Activated CD8-positive, alpha-beta T cell treated with anti-CD3 and anti-CD28 coated beads, Interleukin-2, amount 10 ng/mL, durations not matched to agents 7 days and 5 days (primary cell): ENCODE measurements around the gene ELMO1. TPM values are rescaled to one million over a fixed set of nuclear protein-coding genes. Genes with fewer than 3 reads are reported as not detected.

Source experiments
- ATAC-seq: fragments of 150-1000 bp; cut with Tn5 transposase; one replicate; pipeline ENCODE4 v1.10.0; 2021; ENCODE audit warnings: moderate library complexity
- CTCF ChIA-PET: fragments of 350-600 bp; sonication (Branson Sonifier 250); formaldehyde crosslinking; loops from one replicate; lab custom pipeline; 2021; ENCODE audit warnings: antibody characterized with exemption; lab: Charles Lee
- POLR2A ChIA-PET: fragments of 350-600 bp; sonication (Branson Sonifier 250); formaldehyde crosslinking; loops from one replicate; lab custom pipeline; 2021; ENCODE audit warnings: antibody characterized with exemption; lab: Charles Lee
- DNase-seq: peaks from one replicate; pipeline ENCODE4 v3.0.0-alpha.2; 2020
- H3K27ac Mint-ChIP-seq: one replicate; pipeline ENCODE4 v1.8.0; 2021; ENCODE audit warnings: mild to moderate bottlenecking, mixed read lengths
- H3K27me3 Mint-ChIP-seq: one replicate; pipeline ENCODE4 v1.8.0; 2021; ENCODE audit warnings: low read depth, mixed read lengths
- H3K36me3 Mint-ChIP-seq: one replicate; pipeline ENCODE4 v1.8.0; 2021; ENCODE audit warnings: low read depth, mixed read lengths
- H3K4me1 Mint-ChIP-seq: one replicate; pipeline ENCODE4 v1.8.0; 2021; ENCODE audit warnings: low read depth, mixed read lengths
- H3K4me3 Mint-ChIP-seq: one replicate; pipeline ENCODE4 v1.8.0; 2021; ENCODE audit warnings: mild to moderate bottlenecking, mixed read lengths
- H3K9me3 Mint-ChIP-seq: one replicate; pipeline ENCODE4 v1.8.0; 2022; ENCODE audit warnings: mixed read lengths; ENCODE audit not compliant: insufficient read depth
- total RNA-seq, 2 experiments: library from RNA; stranded (reverse); gene quantifications; one replicate each; pipeline ENCODE4 v1.2.3, GENCODE V29; 2021

Gene ELMO1
- total RNA-seq, 2 experiments from 2014 or later: 64.0 to 68.5 TPM

- peaks cover 54% of the 10 kb centered on the region for H3K36me3 Mint-ChIP-seq
- H3K27ac Mint-ChIP-seq: no peak overlapping the region
- ATAC-seq (no peak), DNase-seq (no peak)
- H3K4me1 Mint-ChIP-seq: peaks cover 49% of the 10 kb centered on the region
- H3K27me3 Mint-ChIP-seq: no peaks in the 10 kb centered on the region
- POLR2A ChIA-PET: no interaction called here
- H3K9me3 Mint-ChIP-seq: peaks cover 2% of the 10 kb centered on the region
- H3K4me3 Mint-ChIP-seq: no peak overlapping the region
- CTCF ChIA-PET: interaction anchor here (1.4 to 1.5 kb wide), 2 partner anchors 24 to 503 kb away, joined by 3 to 4 read pairs; no protein-coding TSS in a partner anchor
Observed at GRCh38 chr7:37174460-37174859, 274.2 kb downstream of the ELMO1 start.

GRCh38 chr7:37173670-37174069 lies 275.0 kb downstream of the ELMO1 start:
- ChIA-PET POLR2A (no interaction called here), CTCF (interaction anchor here (1.5 to 2.7 kb wide), 2 partner anchors 8 to 25 kb away, joined by 4 to 16 read pairs; no protein-coding TSS in a partner anchor)
- H3K27me3 Mint-ChIP-seq: no peaks in the 10 kb centered on the region
- H3K4me3 Mint-ChIP-seq: no peak overlapping the region
- DNase-seq (peak; percentile 39), ATAC-seq (peak; percentile 72)
- peaks cover 4% of the 10 kb centered on the region for H3K9me3 Mint-ChIP-seq
- peaks cover 55% of the 10 kb centered on the region for H3K36me3 Mint-ChIP-seq
- peak overlapping the region; percentile 72 for H3K27ac Mint-ChIP-seq
- peaks cover 49% of the 10 kb centered on the region for H3K4me1 Mint-ChIP-seq

DNA sequence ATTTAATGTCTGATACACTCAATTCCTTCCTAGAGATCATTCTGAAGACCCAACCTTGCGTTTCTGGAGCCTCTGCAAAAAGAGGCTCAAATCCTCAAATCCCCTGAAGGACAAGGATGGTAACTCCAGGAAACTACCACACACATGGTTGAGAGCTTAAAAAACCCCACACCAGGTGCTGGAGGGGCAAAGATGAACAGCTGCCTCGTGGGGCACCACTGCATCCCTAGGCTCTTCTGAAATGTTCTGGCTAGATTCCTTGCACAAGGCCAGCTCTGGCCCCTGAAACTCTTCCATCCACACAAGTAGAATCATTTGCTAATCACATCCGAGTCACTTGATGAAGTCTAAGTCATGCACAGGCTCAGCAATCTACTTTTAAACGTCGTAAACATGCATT lies 286.6 kb downstream of the ELMO1 start:
- ATAC-seq (no peak), DNase-seq (no peak)
- no peak overlapping the region for H3K4me3 Mint-ChIP-seq
- H3K9me3 Mint-ChIP-seq: no peaks in the 10 kb centered on the region
- no peaks in the 10 kb centered on the region for H3K4me1 Mint-ChIP-seq
- peaks cover 18% of the 10 kb centered on the region for H3K36me3 Mint-ChIP-seq
- no peak overlapping the region for H3K27ac Mint-ChIP-seq
- H3K27me3 Mint-ChIP-seq: no peaks in the 10 kb centered on the region
- POLR2A ChIA-PET: no interaction called here
- CTCF ChIA-PET: interaction anchor here (0.8 kb wide), 1 partner anchor 176 kb away, joined by 3 read pairs; no protein-coding TSS in a partner anchor

GRCh38 chr7:37160656-37161055 lies 288.0 kb downstream of the ELMO1 start:
- H3K27ac Mint-ChIP-seq: no peak overlapping the region
- DNase-seq (no peak), ATAC-seq (no peak)
- H3K9me3 Mint-ChIP-seq: no peaks in the 10 kb centered on the region
- peaks cover 7% of the 10 kb centered on the region for H3K4me1 Mint-ChIP-seq
- ChIA-PET CTCF (interaction anchor here (1.5 kb wide), 1 partner anchor 21 kb away, joined by 9 read pairs; no protein-coding TSS in a partner anchor), POLR2A (interaction anchor here (0.7 kb wide), 1 partner anchor 704 kb away, joined by 3 read pairs; no protein-coding TSS in a partner anchor)
- H3K27me3 Mint-ChIP-seq: no peaks in the 10 kb centered on the region
- no peak overlapping the region for H3K4me3 Mint-ChIP-seq
- H3K36me3 Mint-ChIP-seq: peaks cover 23% of the 10 kb centered on the region

- Mint-ChIP-seq H3K9me3 (no peaks in the 10 kb centered on the region), H3K27ac (no peak overlapping the region), H3K27me3 (no peaks in the 10 kb centered on the region), H3K4me1 (peaks cover 17% of the 10 kb centered on the region), H3K36me3 (peaks cover 45% of the 10 kb centered on the region), H3K4me3 (no peak overlapping the region)
- no peak for ATAC-seq
- no peak for DNase-seq
- POLR2A ChIA-PET: no interaction called here
- CTCF ChIA-PET: interaction anchor here (0.7 kb wide), 1 partner anchor 62 kb away, joined by 3 read pairs; no protein-coding TSS in a partner anchor
Observed at GRCh38 chr7:37153376-37153775, 295.3 kb downstream of the ELMO1 start.

GRCh38 chr7:37151741-37152413 lies 296.8 kb downstream of the ELMO1 start:
- peaks cover 17% of the 10 kb centered on the region for H3K4me1 Mint-ChIP-seq
- ATAC-seq (no peak), DNase-seq (no peak)
- H3K9me3 Mint-ChIP-seq: no peaks in the 10 kb centered on the region
- ChIA-PET POLR2A (no interaction called here), CTCF (interaction anchor here (1.2 kb wide), 1 partner anchor 30 kb away, joined by 4 read pairs; no protein-coding TSS in a partner anchor)
- H3K27ac Mint-ChIP-seq: no peak overlapping the region
- H3K27me3 Mint-ChIP-seq: no peaks in the 10 kb centered on the region
- no peak overlapping the region for H3K4me3 Mint-ChIP-seq
- H3K36me3 Mint-ChIP-seq: peaks cover 40% of the 10 kb centered on the region

DNA sequence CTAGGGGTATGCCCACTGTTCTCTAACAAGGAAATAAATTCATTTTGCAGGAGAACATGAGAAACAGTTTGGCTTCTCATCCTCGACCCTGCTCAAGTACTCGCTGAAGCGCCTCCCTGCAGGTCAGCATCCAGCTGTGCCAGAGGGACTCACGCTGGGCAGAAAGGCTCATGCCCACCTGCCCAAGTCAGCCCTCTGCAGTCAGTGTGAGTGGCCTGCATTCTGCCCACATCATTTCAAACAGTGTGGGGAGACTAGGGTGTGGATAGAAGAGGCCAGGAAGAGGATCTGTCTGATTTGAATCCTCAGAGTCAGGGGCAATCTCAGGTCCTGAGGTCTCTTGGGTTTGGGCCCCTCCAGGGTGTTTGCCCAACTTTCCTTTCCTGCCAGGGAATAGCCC lies 297.8 kb downstream of the ELMO1 start:
- no peak overlapping the region for H3K27ac Mint-ChIP-seq

GRCh38 chr7:37150180-37150579 lies 298.5 kb downstream of the ELMO1 start:
- no peaks in the 10 kb centered on the region for H3K9me3 Mint-ChIP-seq

More for the DNA sequence above, 297.8 kb downstream of the ELMO1 start:
- Mint-ChIP-seq H3K4me3 (no peak overlapping the region), H3K36me3 (peaks cover 32% of the 10 kb centered on the region), H3K27me3 (no peaks in the 10 kb centered on the region), H3K9me3 (no peaks in the 10 kb centered on the region), H3K4me1 (peaks cover 11% of the 10 kb centered on the region)
- POLR2A ChIA-PET: no interaction called here
- CTCF ChIA-PET: no interaction called here
- DNase-seq (no peak), ATAC-seq (no peak)

DNA sequence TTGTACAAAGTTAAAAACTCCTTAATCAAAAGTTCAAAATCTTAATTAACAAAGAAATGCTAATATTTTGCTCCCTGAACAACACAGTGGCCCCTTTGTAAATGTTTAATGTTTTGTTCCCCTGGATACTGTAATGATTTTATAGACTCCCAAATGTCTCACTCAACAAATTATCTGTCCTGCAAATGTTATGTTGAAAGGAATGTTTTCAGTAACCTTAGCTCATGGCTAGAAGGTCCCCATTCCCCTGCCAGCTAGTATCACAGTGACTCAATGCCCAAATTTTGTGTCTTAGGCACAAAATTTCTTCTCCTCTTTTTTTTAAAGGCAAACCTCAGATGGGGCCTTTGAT lies 298.9 kb downstream of the ELMO1 start:
- no peak for DNase-seq
- Mint-ChIP-seq H3K4me3 (no peak overlapping the region), H3K9me3 (no peaks in the 10 kb centered on the region), H3K27me3 (no peaks in the 10 kb centered on the region), H3K36me3 (peaks cover 27% of the 10 kb centered on the region), H3K4me1 (peaks cover 5% of the 10 kb centered on the region), H3K27ac (no peak overlapping the region)
- no peak for ATAC-seq
- ChIA-PET POLR2A (no interaction called here), CTCF (no interaction called here)

More at GRCh38 chr7:37150180-37150579, 298.5 kb downstream of the ELMO1 start:
- no peak for ATAC-seq
- H3K27me3 Mint-ChIP-seq: no peaks in the 10 kb centered on the region
- peaks cover 9% of the 10 kb centered on the region for H3K4me1 Mint-ChIP-seq
- CTCF ChIA-PET: no interaction called here
- POLR2A ChIA-PET: no interaction called here
- H3K36me3 Mint-ChIP-seq: peaks cover 30% of the 10 kb centered on the region
- H3K4me3 Mint-ChIP-seq: no peak overlapping the region
- DNase-seq: no peak
- H3K27ac Mint-ChIP-seq: no peak overlapping the region

DNA sequence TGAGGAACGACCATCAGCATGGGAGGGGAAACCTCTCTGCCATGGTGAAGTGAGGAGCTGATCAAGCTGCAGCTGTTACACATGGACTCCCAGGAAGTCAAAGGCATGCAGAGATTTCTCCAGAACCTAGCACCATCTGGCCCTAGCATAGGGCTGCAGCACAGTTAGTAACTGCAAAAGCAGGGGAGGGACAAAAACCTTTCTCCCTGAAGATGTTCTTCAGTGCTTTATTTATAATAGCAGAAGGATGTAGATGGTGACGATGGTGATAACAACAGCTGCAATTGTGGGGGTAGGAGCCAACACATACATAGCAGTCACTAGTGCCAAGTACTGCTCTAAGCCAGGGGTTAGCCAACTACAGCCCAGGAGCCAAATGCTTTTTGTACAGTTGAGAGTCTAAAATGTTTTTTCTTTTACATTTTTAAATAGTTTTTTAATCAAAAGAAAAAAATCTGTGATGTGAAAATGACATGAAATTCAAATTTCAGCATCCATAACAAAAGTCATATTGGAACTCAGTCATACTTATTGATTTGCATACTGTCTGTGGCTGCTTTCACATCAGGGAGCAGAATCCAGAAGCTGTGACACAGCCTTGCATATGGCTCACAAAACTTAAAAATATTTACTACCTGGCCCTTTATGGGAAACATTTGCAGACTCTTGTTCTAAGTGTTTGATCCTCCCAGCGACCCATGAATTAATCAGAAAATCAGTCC lies 299.5 kb downstream of the ELMO1 start:
- Mint-ChIP-seq H3K4me1 (no peaks in the 10 kb centered on the region), H3K4me3 (no peak overlapping the region), H3K9me3 (no peaks in the 10 kb centered on the region), H3K36me3 (peaks cover 23% of the 10 kb centered on the region), H3K27ac (no peak overlapping the region), H3K27me3 (no peaks in the 10 kb centered on the region)
- ATAC-seq: no peak
- ChIA-PET CTCF (interaction anchor here (0.9 kb wide), 1 partner anchor 33 kb away, joined by 4 read pairs; no protein-coding TSS in a partner anchor), POLR2A (no interaction called here)
- DNase-seq: no peak

GRCh38 chr7:37145682-37146081 lies 303.0 kb downstream of the ELMO1 start:
- Mint-ChIP-seq H3K36me3 (peaks cover 15% of the 10 kb centered on the region), H3K4me3 (no peak overlapping the region), H3K4me1 (no peaks in the 10 kb centered on the region), H3K27me3 (no peaks in the 10 kb centered on the region), H3K27ac (no peak overlapping the region), H3K9me3 (peaks cover 3% of the 10 kb centered on the region)
- ATAC-seq (no peak), DNase-seq (no peak)
- ChIA-PET POLR2A (no interaction called here), CTCF (interaction anchor here (0.6 to 1.2 kb wide), 2 partner anchors 53 to 203 kb away, joined by 3 read pairs; no protein-coding TSS in a partner anchor)

DNA sequence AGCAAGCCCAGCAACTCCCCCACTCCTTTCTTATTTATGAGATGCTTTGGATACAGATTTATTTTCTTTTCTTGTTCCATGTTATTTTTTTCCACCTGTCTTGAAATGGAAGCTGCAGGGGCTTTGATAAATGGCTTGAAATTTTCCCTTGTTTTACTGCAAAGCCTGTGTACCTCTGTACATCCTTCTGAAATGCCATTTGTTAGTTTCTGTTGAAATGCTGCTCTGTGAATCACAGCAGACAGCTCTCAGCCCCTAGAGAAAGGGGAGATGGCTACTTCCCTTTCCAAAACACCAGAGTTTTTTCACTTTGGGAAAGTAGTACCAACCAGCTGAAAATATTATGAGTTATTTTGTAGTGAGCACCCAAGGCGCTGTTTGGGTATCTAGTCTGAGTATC lies 304.2 kb downstream of the ELMO1 start:
- Mint-ChIP-seq H3K27ac (no peak overlapping the region), H3K9me3 (peaks cover 13% of the 10 kb centered on the region), H3K36me3 (peaks cover 25% of the 10 kb centered on the region), H3K27me3 (no peaks in the 10 kb centered on the region), H3K4me1 (no peaks in the 10 kb centered on the region), H3K4me3 (no peak overlapping the region)
- DNase-seq (no peak), ATAC-seq (no peak)
- POLR2A ChIA-PET: no interaction called here
- CTCF ChIA-PET: interaction anchor here (1.0 to 1.1 kb wide), 2 partner anchors 39 to 332 kb away, joined by 3 read pairs; no protein-coding TSS in a partner anchor
